ENCODE measurements around the gene HCK.

Gene HCK

DNA sequence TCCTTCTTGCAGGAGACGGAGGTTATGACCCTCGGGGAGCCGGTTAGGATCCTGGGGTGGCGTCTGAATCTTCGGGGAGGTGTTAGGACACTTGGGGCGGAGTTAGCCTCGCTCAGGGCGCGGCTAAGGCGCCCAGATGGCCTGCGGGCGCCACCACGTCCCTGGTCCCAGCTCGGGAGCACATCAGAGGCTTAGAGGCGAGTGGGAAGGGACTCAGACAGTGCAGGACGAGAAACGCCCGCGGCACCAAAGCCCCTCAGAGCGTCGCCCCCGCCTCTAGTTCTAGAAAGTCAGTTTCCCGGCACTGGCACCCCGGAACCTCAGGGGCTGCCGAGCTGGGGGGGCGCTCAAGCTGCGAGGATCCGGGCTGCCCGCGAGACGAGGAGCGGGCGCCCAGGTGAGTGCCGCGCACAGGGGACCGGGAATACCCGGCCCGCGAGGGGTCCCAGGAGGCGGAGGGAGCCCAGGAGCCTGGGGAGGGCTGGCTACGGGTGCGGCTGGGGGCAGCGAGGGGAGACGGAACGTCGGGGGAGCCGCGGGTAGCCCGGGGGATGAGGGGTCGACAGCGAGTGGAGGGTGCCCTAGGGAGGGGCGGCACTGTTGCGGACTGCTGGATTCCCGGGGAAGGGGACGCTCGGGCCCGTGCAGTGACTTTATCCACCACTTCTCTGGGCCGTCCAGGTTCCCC, at the start of gene HCK:
HCK (plus strand) TSS at position 153 of the 688 bp plus-strand sequence.
- DNase-seq (ENCODE audit: low read depth) = no peak

- DNase-seq (ENCODE audit: low read depth) = no peak
Observed at GRCh38 chr20:32003325-32003724, 48.7 kb upstream of the HCK start.

DNA sequence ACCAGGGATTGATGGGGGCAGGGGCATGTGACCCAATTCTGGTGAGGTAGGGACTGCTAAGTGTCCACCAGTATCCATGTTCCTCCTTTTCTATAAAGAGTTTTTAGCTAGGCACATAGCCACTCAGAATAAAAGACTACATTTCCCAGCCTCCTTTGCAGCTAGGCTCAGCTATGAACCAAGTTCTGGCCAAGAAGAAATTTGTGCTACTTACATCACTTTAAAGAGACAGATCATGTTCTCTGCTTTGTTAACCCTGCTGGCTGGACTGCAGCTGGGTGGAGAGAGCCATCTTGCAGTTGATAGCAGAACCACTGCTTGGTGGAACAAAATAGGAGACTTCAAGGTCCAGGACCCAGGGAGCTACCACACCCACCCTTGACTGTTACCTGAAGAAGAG, 47.1 kb upstream of the HCK start:
- DNase-seq (ENCODE audit: low read depth) = no peak

- no peak for DNase-seq (ENCODE audit: low read depth)
Observed at GRCh38 chr20:32006053-32006452, 46.0 kb upstream of the HCK start.

- DNase-seq (ENCODE audit: low read depth) = no peak
Observed at GRCh38 chr20:32006841-32007786, 44.9 kb upstream of the HCK start.

- no peak for DNase-seq (ENCODE audit: low read depth)
Observed at GRCh38 chr20:32007787-32008616, 44.0 kb upstream of the HCK start.

DNA sequence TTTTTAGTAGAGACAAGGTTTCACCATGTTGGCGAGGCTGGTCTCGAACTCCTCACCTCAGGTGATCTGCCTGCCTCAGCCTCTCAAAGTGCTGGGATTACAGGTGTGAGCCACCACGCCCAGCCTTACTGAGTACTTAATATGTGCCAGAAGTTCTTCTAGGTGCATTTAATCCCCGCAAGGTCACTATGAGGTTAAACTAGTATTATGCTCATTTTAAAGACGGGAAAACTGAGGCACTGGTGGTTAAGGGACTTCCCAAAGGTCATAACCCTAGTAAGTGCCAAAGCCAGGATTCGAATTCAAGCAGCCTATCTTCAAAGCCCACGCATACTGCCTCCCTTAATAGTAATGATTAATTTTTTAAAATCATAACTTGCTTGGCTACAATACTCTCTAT, 42.5 kb upstream of the HCK start:
- DNase-seq (ENCODE audit: low read depth) = no peak

DNA sequence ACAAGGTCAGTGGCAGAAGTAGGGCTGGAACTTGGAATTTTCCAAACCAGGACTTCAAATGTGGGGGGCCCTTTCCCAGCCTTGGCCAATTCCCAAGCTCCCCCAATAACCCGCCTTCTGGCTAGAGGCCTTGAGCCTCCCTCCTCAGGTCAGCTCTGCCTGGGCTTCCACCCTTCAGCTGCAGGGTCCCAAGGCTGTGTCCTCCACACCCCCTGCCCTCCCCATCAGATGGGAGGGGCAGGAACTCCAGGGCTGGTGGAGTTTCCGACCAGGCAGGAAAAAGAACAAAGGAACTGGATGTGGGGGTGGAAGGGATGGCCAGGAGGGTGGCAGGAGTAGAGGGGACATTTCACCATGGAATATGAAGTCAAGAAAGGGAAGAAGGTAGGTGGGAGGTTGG, 41.9 kb upstream of the HCK start, which contains the start of gene CCM2L:
CCM2L (plus strand) TSS at position 338 of the 400 bp plus-strand sequence; CDS start at position 355, 17 bp downstream.
- DNase-seq (ENCODE audit: low read depth) = no peak

- DNase-seq (ENCODE audit: low read depth) = no peak
Observed at GRCh38 chr20:32010666-32011065, 41.4 kb upstream of the HCK start.

DNA sequence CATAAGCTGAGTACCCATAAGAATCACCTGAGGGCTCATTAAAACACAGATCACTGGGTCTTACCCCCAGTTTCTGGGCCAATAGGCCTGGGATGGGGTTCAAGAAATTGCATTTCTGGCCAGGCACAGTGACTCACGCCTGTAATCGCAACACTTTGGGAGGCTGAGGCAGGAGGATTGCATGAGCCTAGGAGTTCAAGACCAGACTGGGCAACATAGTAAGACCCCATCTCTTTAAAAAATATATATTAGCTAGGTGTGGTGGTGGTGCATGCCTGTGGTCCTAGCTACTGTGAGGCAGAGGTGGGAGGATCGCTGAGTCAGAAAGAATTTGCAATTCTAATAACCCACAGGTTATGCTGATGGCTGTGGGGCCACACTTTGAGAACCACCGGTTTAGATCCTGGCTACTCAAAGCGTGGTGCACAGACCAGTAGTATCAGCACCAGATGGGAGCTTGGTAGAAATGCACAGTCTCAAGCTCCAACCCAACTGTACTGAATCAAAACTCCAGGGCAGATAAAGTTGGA, 39.8 kb upstream of the HCK start:
- DNase-seq (ENCODE audit: low read depth) = no peak

DNA sequence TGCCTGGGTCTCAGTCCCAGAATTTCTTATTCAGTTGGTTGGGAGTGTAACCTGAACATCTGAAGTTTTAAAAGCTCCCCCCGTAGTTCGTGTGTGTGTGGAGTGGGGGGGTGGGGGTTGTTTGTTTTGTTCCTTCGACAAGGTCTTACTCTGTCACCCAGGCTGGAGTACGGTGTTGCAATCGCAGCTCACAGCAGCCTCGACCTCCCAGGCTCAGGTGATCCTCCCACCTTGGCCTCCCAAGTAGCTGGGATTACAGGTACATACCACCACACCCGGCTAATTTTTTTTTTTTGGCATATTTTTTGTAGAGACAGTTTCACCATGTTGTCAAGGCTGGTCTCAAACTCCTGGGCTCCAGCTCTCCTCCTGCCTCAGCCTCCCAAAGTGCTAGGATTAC, 38.7 kb upstream of the HCK start:
- DNase-seq (ENCODE audit: low read depth) = no peak

- DNase-seq (ENCODE audit: low read depth) = no peak
Observed at GRCh38 chr20:32017711-32018251, 34.3 kb upstream of the HCK start.

DNA sequence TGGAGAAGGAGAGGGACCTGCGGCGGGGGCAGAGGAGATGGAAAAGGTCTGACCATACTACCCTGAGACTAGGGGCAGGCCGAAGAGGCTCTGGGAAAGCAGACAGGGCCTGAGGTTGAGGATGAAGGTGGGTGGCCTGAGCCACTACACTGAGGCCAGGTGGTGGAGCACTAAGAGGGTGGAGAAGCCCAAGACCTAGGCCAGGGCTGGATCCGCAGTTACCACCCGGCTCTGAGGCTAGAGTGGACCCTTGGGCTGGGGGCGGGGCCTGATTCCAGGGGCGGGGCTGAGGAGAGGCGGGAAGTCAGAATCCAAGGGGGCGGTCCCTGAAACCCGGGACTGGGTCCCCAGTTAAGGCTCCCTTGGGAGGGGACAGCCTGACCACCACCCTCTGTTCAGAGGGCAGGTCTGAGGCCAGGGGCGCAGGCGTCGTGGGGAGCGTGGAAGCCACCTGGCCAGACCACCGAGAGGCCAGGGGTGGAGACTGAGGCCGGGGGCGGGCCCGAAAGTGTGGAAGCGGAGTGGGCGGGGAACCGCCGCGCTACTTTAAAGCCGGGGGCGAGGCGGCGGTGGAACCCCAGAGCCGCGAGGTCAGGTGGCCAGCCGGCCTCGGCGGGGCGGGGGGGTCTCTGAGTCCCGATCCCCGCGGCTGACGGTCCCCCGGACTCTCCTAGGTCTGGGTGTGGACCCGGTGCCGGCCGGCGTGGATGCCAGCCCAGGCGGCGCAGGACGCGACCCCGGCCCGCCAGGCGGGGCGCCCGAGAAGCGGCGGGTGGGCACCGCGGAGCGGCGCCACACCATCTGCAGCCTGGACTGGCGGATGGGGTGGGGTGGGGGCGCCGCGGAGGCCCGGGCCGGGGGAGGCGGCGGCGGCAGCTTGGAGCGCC, 33.5 kb upstream of the HCK start:
- peak; percentile 11 for DNase-seq (ENCODE audit: low read depth)

DNA sequence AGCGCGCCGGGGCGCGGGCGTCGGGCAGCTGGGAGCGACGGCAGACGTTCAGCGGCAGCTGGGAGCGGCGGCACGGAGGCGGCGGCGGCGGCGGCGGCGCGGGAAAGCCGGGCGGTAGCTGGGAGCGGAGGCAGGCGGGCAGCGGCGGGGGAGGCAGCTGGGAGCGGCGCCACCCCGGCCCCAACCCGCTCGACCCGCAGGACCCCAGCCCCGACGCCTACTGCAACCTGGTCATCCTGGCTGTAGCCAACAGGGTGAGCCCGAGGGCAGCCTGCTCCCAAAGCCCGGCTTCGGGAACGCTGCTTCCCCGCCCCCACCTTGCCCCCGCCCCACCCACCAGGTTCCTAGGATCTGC, 32.9 kb upstream of the HCK start:
- no peak for DNase-seq (ENCODE audit: low read depth)

DNA sequence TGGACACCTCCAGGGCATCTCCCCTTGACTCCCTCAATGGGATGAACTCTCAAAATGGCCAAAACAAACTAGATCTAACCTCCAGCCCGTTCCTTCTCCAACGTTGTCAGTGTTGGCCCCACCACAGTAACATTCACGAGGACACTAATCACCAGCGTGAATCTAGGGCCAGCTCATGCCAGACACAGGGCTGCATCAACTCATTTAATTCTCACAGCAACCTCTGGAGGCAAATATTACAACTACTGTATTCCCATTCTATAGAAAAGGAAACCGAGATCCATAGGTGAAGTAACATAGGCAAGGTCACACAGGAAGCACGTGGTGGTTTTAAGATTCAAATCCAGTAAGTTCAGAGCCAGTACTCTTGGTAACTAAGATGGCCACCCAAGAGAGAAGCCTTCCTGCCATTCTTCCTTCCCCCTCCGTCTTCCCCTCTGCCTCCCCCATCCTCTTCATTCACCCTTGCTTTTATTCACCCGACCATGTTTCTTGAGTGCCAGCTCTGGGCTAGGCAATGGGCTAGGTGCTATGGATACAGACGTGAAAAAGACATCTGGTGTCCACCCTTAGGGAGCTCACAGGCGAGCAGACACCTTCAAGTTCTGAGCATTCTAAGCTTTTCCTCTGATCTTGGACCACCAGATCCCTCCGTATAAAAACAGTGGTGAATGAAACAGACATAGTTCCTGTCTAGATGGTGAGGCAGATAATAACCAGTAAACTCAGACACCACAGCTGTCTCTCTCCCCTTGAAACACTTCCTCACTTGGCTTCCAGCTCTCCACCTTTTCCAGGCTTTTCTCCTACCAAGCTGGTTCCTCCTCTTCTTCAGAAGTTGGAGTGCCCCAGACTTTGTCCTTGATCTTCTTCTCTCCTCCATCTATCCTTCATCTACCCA, 32.2 kb upstream of the HCK start:
- DNase-seq (ENCODE audit: low read depth) = no peak

GRCh38 chr20:32021091-32021490, 31.0 kb upstream of the HCK start:
- no peak for DNase-seq (ENCODE audit: low read depth)

GRCh38 chr20:32024683-32025295, 27.3 kb upstream of the HCK start:
- no peak for DNase-seq (ENCODE audit: low read depth)

- DNase-seq (ENCODE audit: low read depth) = no peak
Observed at GRCh38 chr20:32027643-32028042, 24.4 kb upstream of the HCK start.

DNA sequence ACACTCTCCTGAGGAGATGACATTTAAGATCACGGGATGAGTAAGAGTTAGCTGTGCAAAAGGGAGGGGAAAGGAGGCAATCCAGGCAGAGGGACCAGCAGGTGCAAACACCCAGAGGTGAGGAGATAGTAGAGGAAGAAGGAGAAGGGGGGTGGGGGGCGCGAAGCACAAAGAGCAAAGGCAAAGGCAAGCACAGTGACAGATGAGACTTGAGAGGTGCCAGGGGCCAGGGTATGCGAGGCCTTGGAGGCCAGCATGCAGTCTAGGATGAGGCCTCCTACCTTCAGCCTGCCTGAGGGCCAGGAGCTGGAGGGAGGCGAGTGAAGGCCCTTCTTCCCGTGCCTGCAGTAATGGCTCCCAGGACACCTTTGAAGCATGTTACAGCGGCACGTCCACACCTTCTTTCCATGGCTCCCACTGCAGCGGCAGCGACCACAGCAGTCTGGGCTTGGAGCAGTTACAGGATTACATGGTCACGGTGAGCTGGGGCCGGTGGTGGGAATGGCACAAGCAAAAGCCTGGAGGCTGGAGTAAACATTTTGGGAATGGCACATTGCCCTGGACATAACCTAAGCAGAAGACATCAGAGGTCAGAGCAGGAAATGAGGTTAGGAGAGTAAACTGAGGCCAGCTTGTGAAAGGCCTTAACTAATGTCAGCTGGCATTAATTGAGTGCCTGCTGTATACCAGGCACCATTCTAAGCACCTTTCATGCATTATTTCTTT, 23.2 kb upstream of the HCK start:
- no peak for DNase-seq (ENCODE audit: low read depth)

All from stimulated activated CD8-positive, alpha-beta memory T cell treated with anti-CD3 and anti-CD28 coated beads, Interleukin-15, amount 100 ng/mL, for 24 hours (primary cell).